ENCODE data around the gene RPRD2.

Gene RPRD2

DNA sequence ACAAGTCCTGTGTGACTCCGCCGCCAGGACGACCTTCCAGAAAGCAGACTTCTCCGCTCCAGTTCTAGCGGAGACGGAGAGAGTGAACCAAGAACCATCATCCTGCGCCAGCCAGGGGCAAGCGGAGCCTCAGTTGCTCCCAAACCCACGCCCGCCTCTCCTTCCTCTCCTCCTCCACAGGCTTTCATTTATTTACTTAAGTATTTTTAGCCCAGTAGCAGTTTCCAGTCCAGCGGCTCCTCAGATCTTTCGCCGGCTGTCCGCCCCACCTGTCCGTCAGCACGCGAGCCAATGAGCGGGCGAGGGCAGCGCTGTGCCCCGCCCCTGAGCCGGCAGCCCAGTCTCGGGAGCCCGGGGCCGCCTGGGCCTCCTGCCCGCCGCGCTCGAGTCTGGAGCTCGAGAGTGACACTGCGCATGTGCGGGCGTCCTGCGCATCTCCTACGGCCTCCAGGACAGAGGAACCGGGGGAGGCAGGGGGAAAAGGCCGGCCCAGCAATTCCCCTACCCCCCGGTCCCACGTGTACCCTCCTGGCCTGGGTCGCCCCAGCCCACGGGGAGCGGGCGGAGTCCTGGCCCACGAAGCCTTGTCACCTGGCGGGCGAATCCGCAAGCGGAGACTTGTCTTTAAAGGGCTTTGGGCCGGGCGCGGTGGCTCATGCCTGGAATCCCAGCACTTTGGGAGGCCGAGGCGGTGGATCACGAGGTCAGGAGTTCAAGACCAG lies 151.5 kb downstream of the RPRD2 start, which contains the start of gene FALEC:
Gene FALEC, plus strand, starts transcription at position 425 of the 722 bp plus-strand sequence.
- peak; percentile 98 for DNase-seq

DNA sequence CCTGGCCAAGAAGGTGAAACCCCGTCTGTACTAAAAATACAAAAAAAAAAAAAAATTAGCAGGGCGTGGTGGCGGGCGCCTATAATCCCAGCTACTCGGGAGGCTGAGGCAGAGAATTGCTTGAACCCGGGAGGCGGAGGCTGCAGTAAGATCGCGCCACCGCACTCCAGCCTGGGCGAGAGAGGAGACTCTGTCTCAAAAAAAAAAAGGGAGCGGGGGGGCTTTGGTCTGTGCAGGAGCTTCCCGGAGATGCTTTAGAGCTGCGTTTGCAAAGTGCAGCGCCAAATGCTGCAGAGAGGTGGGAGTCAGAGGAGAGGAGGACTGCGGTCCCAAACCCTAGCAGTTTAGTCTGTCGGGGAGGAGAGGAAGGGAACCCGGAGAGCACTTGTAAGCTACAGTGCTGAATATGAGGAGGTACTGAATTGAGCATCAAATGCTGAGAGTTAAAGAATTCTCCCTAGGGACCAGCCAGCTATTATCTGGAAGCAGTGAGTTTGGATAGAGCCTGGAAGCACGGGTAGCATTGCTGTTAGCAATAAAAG lies 152.2 kb downstream of the RPRD2 start:
- DNase-seq, result peak; percentile 50

- DNase-seq, result peak; percentile 31
These were observed 152.7 kb downstream of the RPRD2 start for GRCh38 chr1:150516616-150517015.

- no peak for DNase-seq
These were observed 157.4 kb downstream of the RPRD2 start for GRCh38 chr1:150521196-150521968.

GRCh38 chr1:150525348-150525747 lies 161.4 kb downstream of the RPRD2 start:
- no peak for DNase-seq
